ENCODE results near the gene OR7A10. TPM values are rescaled to one million over a fixed set of nuclear protein-coding genes. Genes with fewer than 3 reads are reported as not detected.

The OR7A10 gene
- total and polyA plus RNA-seq, 4 donors: not detected

GRCh38 chr19:14837391-14837790, 11.3 kb downstream of the OR7A10 start:
- H3K27ac ChIP-seq (ENCODE audit: low read depth, low read length): no peak overlapping the region
- WGBS (ENCODE audit: insufficient coverage): 83% methylated on average over 2 of the region's 4 CpGs
- no peaks in the 10 kb centered on the region for H3K27me3 ChIP-seq (ENCODE audit: control insufficient read depth, insufficient read depth, low read length)
- H3K36me3 ChIP-seq (ENCODE audit: control insufficient read depth, insufficient read depth, low read length): no peaks in the 10 kb centered on the region
- H3K9me3 ChIP-seq (ENCODE audit: control insufficient read depth, insufficient read depth, low read length): no peaks in the 10 kb centered on the region
- no peak for DNase-seq (ENCODE audit: low read depth in 4 of 6, low spot score in 6 of 6)
- H3K4me3 ChIP-seq (ENCODE audit: low read depth, low read length): no peak overlapping the region
- H3K4me1 ChIP-seq (ENCODE audit: control insufficient read depth, insufficient read depth, low read length): no peaks in the 10 kb centered on the region

GRCh38 chr19:14835011-14835410, 13.7 kb downstream of the OR7A10 start, which contains the start of the genes OR7A5 and OR7C1:
OR7A5 (minus strand) TSS chr19:14835185; CDS start chr19:14828241, 6,944 bp downstream.
OR7C1 (minus strand) TSS chr19:14835185; CDS start chr19:14800136, 35,049 bp downstream.
- no peak within 1 kb of the TSS for H3K4me3 ChIP-seq (ENCODE audit: low read depth, low read length)
- H3K36me3 ChIP-seq (ENCODE audit: control insufficient read depth, insufficient read depth, low read length): no peaks in the 10 kb centered on the region
- no CpG with 5 or more reads among the region's 1 CpG for WGBS (ENCODE audit: insufficient coverage)
- no peaks in the 10 kb centered on the region for H3K27me3 ChIP-seq (ENCODE audit: control insufficient read depth, insufficient read depth, low read length)
- H3K4me1 ChIP-seq (ENCODE audit: control insufficient read depth, insufficient read depth, low read length): no peaks in the 10 kb centered on the region
- DNase-seq (ENCODE audit: low read depth in 4 of 6, low spot score in 6 of 6): peak in 2 of 6 donors; percentile 49 to 61
- no peaks in the 10 kb centered on the region for H3K9me3 ChIP-seq (ENCODE audit: control insufficient read depth, insufficient read depth, low read length)
- H3K27ac ChIP-seq (ENCODE audit: low read depth, low read length): no peak within 1 kb of the TSS

GRCh38 chr19:14830702-14831101, 18.0 kb downstream of the OR7A10 start:
- Histone ChIP-seq H3K27ac (ENCODE audit: low read depth, low read length) (no peak overlapping the region), H3K36me3 (ENCODE audit: control insufficient read depth, insufficient read depth, low read length) (no peaks in the 10 kb centered on the region), H3K9me3 (ENCODE audit: control insufficient read depth, insufficient read depth, low read length) (no peaks in the 10 kb centered on the region), H3K4me3 (ENCODE audit: low read depth, low read length) (no peak overlapping the region), H3K27me3 (ENCODE audit: control insufficient read depth, insufficient read depth, low read length) (no peaks in the 10 kb centered on the region), H3K4me1 (ENCODE audit: control insufficient read depth, insufficient read depth, low read length) (no peaks in the 10 kb centered on the region)
- DNase-seq (ENCODE audit: low read depth in 4 of 6, low spot score in 6 of 6): no peak
- WGBS (ENCODE audit: insufficient coverage): 75% methylated on average over 4 of the region's 4 CpGs

- DNase-seq (ENCODE audit: low read depth in 4 of 6, low spot score in 6 of 6): no peak
- WGBS (ENCODE audit: insufficient coverage): 80% methylated on average over 1 of the region's 2 CpGs
- H3K27me3 ChIP-seq (ENCODE audit: control insufficient read depth, insufficient read depth, low read length): no peaks in the 10 kb centered on the region
- no peaks in the 10 kb centered on the region for H3K36me3 ChIP-seq (ENCODE audit: control insufficient read depth, insufficient read depth, low read length)
- H3K27ac ChIP-seq (ENCODE audit: low read depth, low read length): no peak overlapping the region
- no peaks in the 10 kb centered on the region for H3K4me1 ChIP-seq (ENCODE audit: control insufficient read depth, insufficient read depth, low read length)
- no peak overlapping the region for H3K4me3 ChIP-seq (ENCODE audit: low read depth, low read length)
- no peaks in the 10 kb centered on the region for H3K9me3 ChIP-seq (ENCODE audit: control insufficient read depth, insufficient read depth, low read length)
Observed at GRCh38 chr19:14826006-14826405, 22.7 kb downstream of the OR7A10 start.

- Histone ChIP-seq H3K27ac (ENCODE audit: low read depth, low read length) (no peak overlapping the region), H3K4me1 (ENCODE audit: control insufficient read depth, insufficient read depth, low read length) (no peaks in the 10 kb centered on the region), H3K27me3 (ENCODE audit: control insufficient read depth, insufficient read depth, low read length) (no peaks in the 10 kb centered on the region), H3K9me3 (ENCODE audit: control insufficient read depth, insufficient read depth, low read length) (no peaks in the 10 kb centered on the region), H3K36me3 (ENCODE audit: control insufficient read depth, insufficient read depth, low read length) (no peaks in the 10 kb centered on the region), H3K4me3 (ENCODE audit: low read depth, low read length) (no peak overlapping the region)
- DNase-seq (ENCODE audit: low read depth in 4 of 6, low spot score in 6 of 6): no peak
- WGBS (ENCODE audit: insufficient coverage): no CpG with 5 or more reads among the region's 6 CpGs
Observed at GRCh38 chr19:14821937-14822336, 26.8 kb downstream of the OR7A10 start.

GRCh38 chr19:14818588-14818987, 30.1 kb downstream of the OR7A10 start:
- no peak overlapping the region for H3K27ac ChIP-seq (ENCODE audit: low read depth, low read length)
- no peak for DNase-seq (ENCODE audit: low read depth in 4 of 6, low spot score in 6 of 6)
- no peak overlapping the region for H3K4me3 ChIP-seq (ENCODE audit: low read depth, low read length)
- no peaks in the 10 kb centered on the region for H3K36me3 ChIP-seq (ENCODE audit: control insufficient read depth, insufficient read depth, low read length)
- H3K4me1 ChIP-seq (ENCODE audit: control insufficient read depth, insufficient read depth, low read length): no peaks in the 10 kb centered on the region
- no CpG with 5 or more reads among the region's 8 CpGs for WGBS (ENCODE audit: insufficient coverage)
- no peaks in the 10 kb centered on the region for H3K27me3 ChIP-seq (ENCODE audit: control insufficient read depth, insufficient read depth, low read length)
- no peaks in the 10 kb centered on the region for H3K9me3 ChIP-seq (ENCODE audit: control insufficient read depth, insufficient read depth, low read length)

GRCh38 chr19:14817052-14817451, 31.7 kb downstream of the OR7A10 start:
- Histone ChIP-seq H3K36me3 (ENCODE audit: control insufficient read depth, insufficient read depth, low read length) (no peaks in the 10 kb centered on the region), H3K4me3 (ENCODE audit: low read depth, low read length) (no peak overlapping the region), H3K27me3 (ENCODE audit: control insufficient read depth, insufficient read depth, low read length) (no peaks in the 10 kb centered on the region), H3K27ac (ENCODE audit: low read depth, low read length) (no peak overlapping the region), H3K4me1 (ENCODE audit: control insufficient read depth, insufficient read depth, low read length) (no peaks in the 10 kb centered on the region), H3K9me3 (ENCODE audit: control insufficient read depth, insufficient read depth, low read length) (no peaks in the 10 kb centered on the region)
- WGBS (ENCODE audit: insufficient coverage): 88% methylated on average over 1 of the region's 3 CpGs
- DNase-seq (ENCODE audit: low read depth in 4 of 6, low spot score in 6 of 6): no peak

- Histone ChIP-seq H3K4me1 (ENCODE audit: control insufficient read depth, insufficient read depth, low read length) (no peaks in the 10 kb centered on the region), H3K27ac (ENCODE audit: low read depth, low read length) (no peak overlapping the region), H3K27me3 (ENCODE audit: control insufficient read depth, insufficient read depth, low read length) (no peaks in the 10 kb centered on the region), H3K4me3 (ENCODE audit: low read depth, low read length) (no peak overlapping the region), H3K36me3 (ENCODE audit: control insufficient read depth, insufficient read depth, low read length) (no peaks in the 10 kb centered on the region), H3K9me3 (ENCODE audit: control insufficient read depth, insufficient read depth, low read length) (no peaks in the 10 kb centered on the region)
- DNase-seq (ENCODE audit: low read depth in 4 of 6, low spot score in 6 of 6): no peak
- WGBS (ENCODE audit: insufficient coverage): no CpG with 5 or more reads among the region's 2 CpGs
Observed at GRCh38 chr19:14814982-14815652, 33.6 kb downstream of the OR7A10 start.

- Histone ChIP-seq H3K36me3 (ENCODE audit: control insufficient read depth, insufficient read depth, low read length) (no peaks in the 10 kb centered on the region), H3K4me3 (ENCODE audit: low read depth, low read length) (no peak overlapping the region), H3K27ac (ENCODE audit: low read depth, low read length) (no peak overlapping the region), H3K4me1 (ENCODE audit: control insufficient read depth, insufficient read depth, low read length) (no peaks in the 10 kb centered on the region), H3K27me3 (ENCODE audit: control insufficient read depth, insufficient read depth, low read length) (no peaks in the 10 kb centered on the region), H3K9me3 (ENCODE audit: control insufficient read depth, insufficient read depth, low read length) (no peaks in the 10 kb centered on the region)
- DNase-seq (ENCODE audit: low read depth in 4 of 6, low spot score in 6 of 6): no peak
- WGBS (ENCODE audit: insufficient coverage): 61% methylated on average over 6 of the region's 9 CpGs
Observed at GRCh38 chr19:14809272-14810057, 39.3 kb downstream of the OR7A10 start.

- H3K36me3 ChIP-seq (ENCODE audit: control insufficient read depth, insufficient read depth, low read length): no peaks in the 10 kb centered on the region
- DNase-seq (ENCODE audit: low read depth in 4 of 6, low spot score in 6 of 6): no peak
- no peak overlapping the region for H3K4me3 ChIP-seq (ENCODE audit: low read depth, low read length)
- no peaks in the 10 kb centered on the region for H3K4me1 ChIP-seq (ENCODE audit: control insufficient read depth, insufficient read depth, low read length)
- no peaks in the 10 kb centered on the region for H3K27me3 ChIP-seq (ENCODE audit: control insufficient read depth, insufficient read depth, low read length)
- H3K9me3 ChIP-seq (ENCODE audit: control insufficient read depth, insufficient read depth, low read length): no peaks in the 10 kb centered on the region
- no peak overlapping the region for H3K27ac ChIP-seq (ENCODE audit: low read depth, low read length)
- 86% methylated on average over 1 of the region's 3 CpGs for WGBS (ENCODE audit: insufficient coverage)
Observed at GRCh38 chr19:14804765-14805164, 44.0 kb downstream of the OR7A10 start.
